RWPE2 (cell line): ENCODE results near the gene ACAD9.

ENCODE experiments used
- ATAC-seq: fragments of 200-7000 bp; cut with Tn5 transposase; 3 replicates; pipeline ENCODE4 v1.9.1; 2021; ENCODE audit warnings: low read depth
- DNase-seq: peaks from one replicate; pipeline ENCODE4 v3.0.0-alpha.2; 2020; ENCODE audit warnings: low spot score
- H3K27ac ChIP-seq: fragments of 450-650 bp; 2 replicates; pipeline ENCODE4 v1.5.1; 2017; ENCODE audit warnings: mild to moderate bottlenecking; ENCODE audit not compliant: poor library complexity, severe bottlenecking
- H3K27me3 ChIP-seq: fragments of 250-450 bp; sonication (Bioruptor Pico); 2 replicates; pipeline ENCODE4 v1.5.1; 2021; ENCODE audit warnings: mild to moderate bottlenecking, moderate library complexity; ENCODE audit not compliant: insufficient read depth, poor library complexity, severe bottlenecking
- H3K36me3 ChIP-seq: fragments of 250-450 bp; sonication (Bioruptor Pico); 2 replicates; pipeline ENCODE4 v1.5.1; 2020; ENCODE audit warnings: low read depth, mild to moderate bottlenecking, moderate library complexity
- H3K4me1 ChIP-seq: fragments of 250-450 bp; sonication (Bioruptor Pico); 2 replicates; pipeline ENCODE4 v1.5.1; 2021; ENCODE audit warnings: mild to moderate bottlenecking, moderate library complexity; ENCODE audit not compliant: insufficient read depth, poor library complexity, severe bottlenecking
- H3K4me3 ChIP-seq: fragments of 250-450 bp; sonication (Bioruptor Pico); 2 replicates; pipeline ENCODE4 v1.5.1; 2021; ENCODE audit warnings: mild to moderate bottlenecking, moderate library complexity; ENCODE audit not compliant: severe bottlenecking
- H3K9me3 ChIP-seq: fragments of 250-450 bp; sonication (Bioruptor Pico); 2 replicates; pipeline ENCODE4 v1.5.1; 2021; ENCODE audit warnings: mild to moderate bottlenecking, moderate library complexity; ENCODE audit not compliant: severe bottlenecking
- CTCF ChIP-seq: fragments of 450-650 bp; IDR thresholded peaks from one replicate; pipeline ENCODE4 v1.5.1; 2017; ENCODE audit warnings: mild to moderate bottlenecking, moderate library complexity; ENCODE audit not compliant: poor library complexity, severe bottlenecking

Gene ACAD9

GRCh38 chr3:128936341-128936740 lies 56.9 kb downstream of the ACAD9 start:
- Histone ChIP-seq H3K36me3 (no peaks in the 10 kb centered on the region), H3K27me3 (no peaks in the 10 kb centered on the region), H3K4me3 (no peak overlapping the region), H3K27ac (no peak overlapping the region), H3K4me1 (no peaks in the 10 kb centered on the region), H3K9me3 (no peaks in the 10 kb centered on the region)
- no peak for ATAC-seq
- no peak for DNase-seq
- no peak for TF ChIP-seq CTCF

- ATAC-seq = no peak
- Histone ChIP-seq H3K36me3 (no peaks in the 10 kb centered on the region), H3K9me3 (no peaks in the 10 kb centered on the region), H3K4me1 (no peaks in the 10 kb centered on the region), H3K27me3 (no peaks in the 10 kb centered on the region), H3K4me3 (no peak overlapping the region), H3K27ac (no peak overlapping the region)
- no peak for TF ChIP-seq CTCF
- DNase-seq = no peak
Observed at GRCh38 chr3:128940252-128940651, 60.8 kb downstream of the ACAD9 start.

- ATAC-seq = peak; percentile 63
- TF ChIP-seq CTCF = no peak
Observed at GRCh38 chr3:128942161-128942952, 62.9 kb downstream of the ACAD9 start.

GRCh38 chr3:128945041-128945877 lies 65.8 kb downstream of the ACAD9 start:
- TF ChIP-seq CTCF = no peak
- Histone ChIP-seq H3K4me3 (no peak overlapping the region), H3K4me1 (no peaks in the 10 kb centered on the region), H3K27me3 (no peaks in the 10 kb centered on the region), H3K9me3 (no peaks in the 10 kb centered on the region), H3K27ac (no peak overlapping the region), H3K36me3 (no peaks in the 10 kb centered on the region)
- DNase-seq (no peak), ATAC-seq (no peak)

More at GRCh38 chr3:128942161-128942952, 62.9 kb downstream of the ACAD9 start:
- Histone ChIP-seq H3K27me3 (no peaks in the 10 kb centered on the region), H3K4me1 (no peaks in the 10 kb centered on the region), H3K27ac (no peak overlapping the region), H3K9me3 (no peaks in the 10 kb centered on the region), H3K36me3 (no peaks in the 10 kb centered on the region), H3K4me3 (no peak overlapping the region)
- no peak for DNase-seq
